ENCODE measurements around the gene CGNL1. TPM values are rescaled to one million over a fixed set of nuclear protein-coding genes. Genes with fewer than 3 reads are reported as not detected.

Gene CGNL1
- total RNA-seq, 8 experiments from 2014 or later = 0.54 to 24.7 (median 0.82) TPM

- Histone ChIP-seq H3K27ac (no peak overlapping the region), H3K4me3 (no peak overlapping the region), H3K4me1 (replicated peaks in 1 of 2) (peaks cover 5 to 27% of the 10 kb centered on the region in 2 donors)
- peak; percentile 77 to 93 (median 86) for ATAC-seq (replicated peaks in 6 of 8)
- in situ Hi-C loops (cut with MboI; ENCODE audit: low pct_unique_long_range_greater_than_20kb in 2 of 9, low sequenced_read_pairs in 9 of 9, unreplicated experiment in 9 of 9) = loop anchor here in 6 of 9 experiments (10.0 to 25.0 kb wide), 4 partner anchors 192 to 1050 kb away; no protein-coding TSS in a partner anchor
- 17 to 90% (median 55%) methylated on average over 1 to 7 of the region's 7 CpGs; no CpG with 5 or more reads in 2 of the 10 experiments for WGBS, 10 experiments
Measured at GRCh38 chr15:57537072-57537471, 160.8 kb downstream of the CGNL1 start.

- Histone ChIP-seq H3K4me1 (replicated peaks in 1 of 2) (peaks cover 5 to 27% of the 10 kb centered on the region in 2 donors), H3K27ac (peak overlapping the region in 1 of 2 donors; percentile 52), H3K4me3 (no peak overlapping the region)
- in situ Hi-C loops (cut with MboI; ENCODE audit: low pct_unique_long_range_greater_than_20kb in 2 of 9, low sequenced_read_pairs in 9 of 9, unreplicated experiment in 9 of 9) = loop anchor here in 6 of 9 experiments (10.0 to 25.0 kb wide), 4 partner anchors 193 to 1050 kb away; no protein-coding TSS in a partner anchor
- ATAC-seq (replicated peaks in 6 of 8) = peak in 1 of 8 experiments; percentile 18
- 14 to 100% (median 50%) methylated on average over 1 to 3 of the region's 4 CpGs; no CpG with 5 or more reads in 2 of the 10 experiments for WGBS, 10 experiments
Measured at GRCh38 chr15:57537488-57538264, 161.4 kb downstream of the CGNL1 start.

- Histone ChIP-seq H3K27ac (peak overlapping the region in 1 of 2 donors; percentile 52), H3K4me3 (no peak overlapping the region), H3K4me1 (replicated peaks in 1 of 2) (peaks cover 5 to 23% of the 10 kb centered on the region in 2 donors)
- peak in 1 of 8 experiments; percentile 38 for ATAC-seq (replicated peaks in 6 of 8)
- in situ Hi-C loops (cut with MboI; ENCODE audit: low pct_unique_long_range_greater_than_20kb in 2 of 9, low sequenced_read_pairs in 9 of 9, unreplicated experiment in 9 of 9) = loop anchor here in 6 of 9 experiments (10.0 to 25.0 kb wide), 4 partner anchors 193 to 1051 kb away; no protein-coding TSS in a partner anchor
Measured at GRCh38 chr15:57538265-57538529, 161.9 kb downstream of the CGNL1 start.

GRCh38 chr15:57538821-57539220 is 162.5 kb downstream of the CGNL1 start:
- in situ Hi-C loops (cut with MboI; ENCODE audit: low pct_unique_long_range_greater_than_20kb in 2 of 9, low sequenced_read_pairs in 9 of 9, unreplicated experiment in 9 of 9) = loop anchor here in 6 of 9 experiments (10.0 to 25.0 kb wide), 4 partner anchors 194 to 1052 kb away; no protein-coding TSS in a partner anchor
- no peak for ATAC-seq (replicated peaks in 6 of 8)
- H3K27ac ChIP-seq = no peak overlapping the region
- H3K4me1 ChIP-seq (replicated peaks in 1 of 2) = peaks cover 5 to 22% of the 10 kb centered on the region in 2 donors
- no peak overlapping the region for H3K4me3 ChIP-seq
- 77 to 100% (median 86%) methylated on average over 1 to 9 of the region's 9 CpGs; no CpG with 5 or more reads in 4 of the 10 experiments for WGBS, 10 experiments

GRCh38 chr15:57540211-57540610 is 163.9 kb downstream of the CGNL1 start:
- H3K4me1 ChIP-seq (replicated peaks in 1 of 2) = peaks cover 5 to 22% of the 10 kb centered on the region in 2 donors
- H3K27ac ChIP-seq = no peak overlapping the region
- no peak for ATAC-seq (replicated peaks in 6 of 8)
- WGBS, 10 experiments = 33 to 100% (median 80%) methylated on average over 1 to 2 of the region's 3 CpGs; no CpG with 5 or more reads in 5 of the 10 experiments
- in situ Hi-C loops (cut with MboI; ENCODE audit: low pct_unique_long_range_greater_than_20kb in 2 of 9, low sequenced_read_pairs in 9 of 9, unreplicated experiment in 9 of 9) = loop anchor here in 5 of 9 experiments (10.0 to 25.0 kb wide), 3 partner anchors 195 to 1053 kb away; no protein-coding TSS in a partner anchor
- no peak overlapping the region for H3K4me3 ChIP-seq

GRCh38 chr15:57540736-57541135 is 164.4 kb downstream of the CGNL1 start:
- peaks cover 5 to 22% of the 10 kb centered on the region in 2 donors for H3K4me1 ChIP-seq (replicated peaks in 1 of 2)
- H3K27ac ChIP-seq = no peak overlapping the region
- in situ Hi-C loops (cut with MboI; ENCODE audit: low pct_unique_long_range_greater_than_20kb in 2 of 9, low sequenced_read_pairs in 9 of 9, unreplicated experiment in 9 of 9) = loop anchor here in 5 of 9 experiments (10.0 to 25.0 kb wide), 3 partner anchors 196 to 1053 kb away; no protein-coding TSS in a partner anchor
- ATAC-seq (replicated peaks in 6 of 8) = no peak
- WGBS, 10 experiments = 71 to 100% (median 84%) methylated on average over 1 to 9 of the region's 11 CpGs; no CpG with 5 or more reads in 3 of the 10 experiments
- H3K4me3 ChIP-seq = no peak overlapping the region

- no peak for ATAC-seq (replicated peaks in 6 of 8)
- no peak overlapping the region for H3K4me3 ChIP-seq
- no peak overlapping the region for H3K27ac ChIP-seq
- 70 to 100% (median 95%) methylated on average over 1 to 4 of the region's 8 CpGs; no CpG with 5 or more reads in 3 of the 10 experiments for WGBS, 10 experiments
- H3K4me1 ChIP-seq (replicated peaks in 1 of 2) = peaks cover 5 to 22% of the 10 kb centered on the region in 2 donors
- in situ Hi-C loops (cut with MboI; ENCODE audit: low pct_unique_long_range_greater_than_20kb in 2 of 9, low sequenced_read_pairs in 9 of 9, unreplicated experiment in 9 of 9) = loop anchor here in 5 of 9 experiments (10.0 to 25.0 kb wide), 3 partner anchors 196 to 1054 kb away; no protein-coding TSS in a partner anchor
Measured at GRCh38 chr15:57541271-57541670, 165.0 kb downstream of the CGNL1 start.

- peak; percentile 32 to 86 (median 69) for ATAC-seq (replicated peaks in 6 of 8)
- in situ Hi-C loops (cut with MboI; ENCODE audit: low pct_unique_long_range_greater_than_20kb in 2 of 9, low sequenced_read_pairs in 9 of 9, unreplicated experiment in 9 of 9) = loop anchor here in 5 of 9 experiments (10.0 to 25.0 kb wide), 3 partner anchors 197 to 1055 kb away; no protein-coding TSS in a partner anchor
- 11 to 100% (median 54%) methylated on average over 1 to 5 of the region's 7 CpGs; no CpG with 5 or more reads in 2 of the 10 experiments for WGBS, 10 experiments
Measured at GRCh38 chr15:57541805-57542504, 165.7 kb downstream of the CGNL1 start.

GRCh38 chr15:57542505-57542817 is 166.2 kb downstream of the CGNL1 start:
- H3K4me3 ChIP-seq = no peak overlapping the region
- H3K4me1 ChIP-seq (replicated peaks in 1 of 2) = peaks cover 0 to 13% of the 10 kb centered on the region in 2 donors
- H3K27ac ChIP-seq = no peak overlapping the region
- 0 to 67% (median 23%) methylated on average over 1 to 3 of the region's 4 CpGs; no CpG with 5 or more reads in 4 of the 10 experiments for WGBS, 10 experiments
- in situ Hi-C loops (cut with MboI; ENCODE audit: low pct_unique_long_range_greater_than_20kb in 2 of 9, low sequenced_read_pairs in 9 of 9, unreplicated experiment in 9 of 9) = loop anchor here in 5 of 9 experiments (10.0 to 25.0 kb wide), 3 partner anchors 198 to 1055 kb away; no protein-coding TSS in a partner anchor
- no peak for ATAC-seq (replicated peaks in 6 of 8)

More at GRCh38 chr15:57541805-57542504, 165.7 kb downstream of the CGNL1 start:
- Histone ChIP-seq H3K4me3 (no peak overlapping the region), H3K27ac (no peak overlapping the region), H3K4me1 (replicated peaks in 1 of 2) (peaks cover 2 to 18% of the 10 kb centered on the region in 2 donors)

- H3K4me3 ChIP-seq = no peak overlapping the region
- H3K27ac ChIP-seq = no peak overlapping the region
- no peak for ATAC-seq (replicated peaks in 6 of 8)
- no peaks in the 10 kb centered on the region for H3K4me1 ChIP-seq (replicated peaks in 1 of 2)
- in situ Hi-C loops (cut with MboI; ENCODE audit: low pct_unique_long_range_greater_than_20kb in 2 of 9, low sequenced_read_pairs in 9 of 9, unreplicated experiment in 9 of 9) = loop anchor here in 5 of 9 experiments (10.0 to 25.0 kb wide), 3 partner anchors 200 to 1058 kb away; no protein-coding TSS in a partner anchor
- 74 to 96% (median 90%) methylated on average over 2 to 4 of the region's 11 CpGs; no CpG with 5 or more reads in 5 of the 10 experiments for WGBS, 10 experiments
Measured at GRCh38 chr15:57544848-57545480, 168.7 kb downstream of the CGNL1 start.

- no peak for ATAC-seq (replicated peaks in 6 of 8)
- Histone ChIP-seq H3K27ac (no peak overlapping the region), H3K4me3 (no peak overlapping the region), H3K4me1 (replicated peaks in 1 of 2) (peaks cover 0 to under 1% of the 10 kb centered on the region in 2 donors)
- WGBS, 10 experiments = 20 to 100% (median 79%) methylated on average over 1 to 6 of the region's 8 CpGs; no CpG with 5 or more reads in 4 of the 10 experiments
- in situ Hi-C loops (cut with MboI; ENCODE audit: low pct_unique_long_range_greater_than_20kb in 2 of 9, low sequenced_read_pairs in 9 of 9, unreplicated experiment in 9 of 9) = loop anchor here in 5 of 9 experiments (10.0 to 25.0 kb wide), 3 partner anchors 201 to 1059 kb away; no protein-coding TSS in a partner anchor
Measured at GRCh38 chr15:57545995-57546394, 169.7 kb downstream of the CGNL1 start.

GRCh38 chr15:57547243-57547755 is 171.0 kb downstream of the CGNL1 start:
- Histone ChIP-seq H3K4me3 (no peak overlapping the region), H3K4me1 (replicated peaks in 1 of 2) (peaks cover 0 to 8% of the 10 kb centered on the region in 2 donors), H3K27ac (no peak overlapping the region)
- in situ Hi-C loops (cut with MboI; ENCODE audit: low pct_unique_long_range_greater_than_20kb in 2 of 9, low sequenced_read_pairs in 9 of 9, unreplicated experiment in 9 of 9) = loop anchor here in 5 of 9 experiments (10.0 to 25.0 kb wide), 3 partner anchors 202 to 1060 kb away; no protein-coding TSS in a partner anchor
- WGBS, 10 experiments = 30 to 88% (median 74%) methylated on average over 1 to 4 of the region's 11 CpGs; no CpG with 5 or more reads in 2 of the 10 experiments
- ATAC-seq (replicated peaks in 6 of 8) = peak in 1 of 8 experiments; percentile 36
